Activated CD4-positive, alpha-beta memory T cell treated with anti-CD3 and anti-CD28 coated beads, Interleukin-2, amount 10 ng/mL, durations not matched to agents 7 days and 5 days (primary cell): ENCODE data around the gene SLC51A. TPM values are rescaled to one million over a fixed set of nuclear protein-coding genes. Genes with fewer than 3 reads are reported as not detected.
"Not testable (repeated sequence)": the region's sequence is repeated elsewhere in the genome, so short reads cannot be mapped to it uniquely, and the experiment has no call there.

ENCODE experiments used
- CTCF ChIA-PET: fragments of 350-600 bp; sonication (Branson Sonifier 250); formaldehyde crosslinking; loops from one replicate; lab custom pipeline; 2021; ENCODE audit warnings: antibody characterized with exemption, inconsistent platforms; lab: Charles Lee
- POLR2A ChIA-PET: fragments of 350-600 bp; sonication (Branson Sonifier 250); formaldehyde crosslinking; loops from one replicate; lab custom pipeline; 2021; ENCODE audit warnings: antibody characterized with exemption; lab: Charles Lee
- DNase-seq: peaks from one replicate; pipeline ENCODE4 v3.0.0-alpha.2; 2020
- H3K27ac Mint-ChIP-seq: one replicate; pipeline ENCODE4 v1.8.0; 2021; ENCODE audit warnings: mild to moderate bottlenecking, mixed read lengths
- H3K27me3 Mint-ChIP-seq: one replicate; pipeline ENCODE4 v1.8.0; 2021; ENCODE audit warnings: mixed read lengths
- H3K36me3 Mint-ChIP-seq: one replicate; pipeline ENCODE4 v1.8.0; 2021; ENCODE audit warnings: low read depth, mixed read lengths
- H3K4me1 Mint-ChIP-seq: one replicate; pipeline ENCODE4 v1.8.0; 2021; ENCODE audit warnings: mixed read lengths
- H3K4me3 Mint-ChIP-seq: one replicate; pipeline ENCODE4 v1.8.0; 2021; ENCODE audit warnings: mild to moderate bottlenecking, mixed read lengths
- H3K9me3 Mint-ChIP-seq: one replicate; pipeline ENCODE4 v1.8.0; 2021; ENCODE audit warnings: mixed read lengths
- total RNA-seq, 2 experiments: library from RNA; stranded (reverse); gene quantifications; one replicate each; pipeline ENCODE4 v1.2.3, GENCODE V29; 2021

SLC51A gene
- total RNA-seq, 2 experiments from 2014 or later = not detected

GRCh38 chr3:196180346-196180745 lies 36.0 kb upstream of the SLC51A start:
- H3K27me3 Mint-ChIP-seq = no peaks in the 10 kb centered on the region
- H3K4me3 Mint-ChIP-seq = peak overlapping the region; percentile 38
- H3K4me1 Mint-ChIP-seq = peaks cover 65% of the 10 kb centered on the region
- H3K27ac Mint-ChIP-seq = peak overlapping the region; percentile 100
- POLR2A ChIA-PET = interaction anchor here (0.8 to 11.2 kb wide), 14 partner anchors 10 to 137 kb away, joined by 3 to 237 read pairs (median 8); partner anchors contain the start of gene DYNLT2B
- CTCF ChIA-PET = interaction anchor here (0.9 to 2.6 kb wide), 13 partner anchors 10 to 286 kb away, joined by 3 to 12 read pairs (median 4); no protein-coding TSS in a partner anchor
- H3K9me3 Mint-ChIP-seq = no peaks in the 10 kb centered on the region
- peaks cover 4% of the 10 kb centered on the region for H3K36me3 Mint-ChIP-seq
- DNase-seq = no peak

- Mint-ChIP-seq H3K9me3 (no peaks in the 10 kb centered on the region), H3K4me1 (peaks cover 65% of the 10 kb centered on the region), H3K27ac (peak overlapping the region; percentile 100), H3K27me3 (no peaks in the 10 kb centered on the region), H3K4me3 (no peak overlapping the region), H3K36me3 (peaks cover 4% of the 10 kb centered on the region)
- no peak for DNase-seq
- ChIA-PET CTCF (interaction anchor here (0.6 to 3.2 kb wide), 4 partner anchors 13 to 108 kb away, joined by 3 to 17 read pairs (median 4); no protein-coding TSS in a partner anchor), POLR2A (interaction anchor here (0.6 to 11.2 kb wide), 8 partner anchors 12 to 114 kb away, joined by 3 to 237 read pairs (median 12); no protein-coding TSS in a partner anchor)
Measured at GRCh38 chr3:196181127-196181546, 35.2 kb upstream of the SLC51A start.

DNA sequence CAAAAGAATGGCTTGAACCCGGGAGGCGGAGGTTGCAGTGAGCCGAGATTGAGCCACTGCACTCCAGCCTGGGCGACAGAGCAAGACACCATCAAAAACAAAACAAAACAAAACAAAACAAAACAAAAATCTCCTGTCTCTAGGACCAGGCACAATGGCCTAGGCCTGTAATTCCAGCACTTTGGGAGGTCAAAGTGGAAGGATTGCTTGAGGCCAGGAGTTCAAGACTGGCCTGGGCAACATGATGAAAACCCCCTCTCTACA lies 32.2 kb upstream of the SLC51A start:
- CTCF ChIA-PET = interaction anchor here (3.2 kb wide), 1 partner anchor 111 kb away, joined by 17 read pairs; no protein-coding TSS in a partner anchor
- peaks cover 69% of the 10 kb centered on the region for H3K4me1 Mint-ChIP-seq
- not testable (repeated sequence) for H3K36me3 Mint-ChIP-seq, DNase-seq, H3K27me3 Mint-ChIP-seq, H3K9me3 Mint-ChIP-seq, H3K4me3 Mint-ChIP-seq
- POLR2A ChIA-PET = interaction anchor here (11.2 kb wide), 1 partner anchor 109 kb away, joined by 237 read pairs; no protein-coding TSS in a partner anchor
- peak overlapping the region; percentile 100 for H3K27ac Mint-ChIP-seq

GRCh38 chr3:196184881-196185280 lies 31.5 kb upstream of the SLC51A start:
- CTCF ChIA-PET = no interaction called here
- DNase-seq = no peak
- Mint-ChIP-seq H3K27ac (no peak overlapping the region), H3K9me3 (no peaks in the 10 kb centered on the region), H3K4me1 (peaks cover 62% of the 10 kb centered on the region), H3K27me3 (no peaks in the 10 kb centered on the region), H3K36me3 (no peaks in the 10 kb centered on the region), H3K4me3 (no peak overlapping the region)
- POLR2A ChIA-PET = interaction anchor here (11.2 kb wide), 1 partner anchor 110 kb away, joined by 237 read pairs; no protein-coding TSS in a partner anchor

GRCh38 chr3:196186651-196187573 lies 29.4 kb upstream of the SLC51A start:
- H3K27me3 Mint-ChIP-seq = no peaks in the 10 kb centered on the region
- H3K36me3 Mint-ChIP-seq = no peaks in the 10 kb centered on the region
- H3K4me1 Mint-ChIP-seq = peaks cover 49% of the 10 kb centered on the region
- peak; percentile 50 for DNase-seq
- CTCF ChIA-PET = interaction anchor here (0.6 to 1.8 kb wide), 5 partner anchors 10 to 113 kb away, joined by 3 to 7 read pairs (median 3); no protein-coding TSS in a partner anchor
- POLR2A ChIA-PET = interaction anchor here (1.0 to 11.2 kb wide), 5 partner anchors 10 to 112 kb away, joined by 3 to 237 read pairs (median 4); no protein-coding TSS in a partner anchor
- peak overlapping the region; percentile 33 for H3K4me3 Mint-ChIP-seq
- no peaks in the 10 kb centered on the region for H3K9me3 Mint-ChIP-seq
- peak overlapping the region; percentile 80 for H3K27ac Mint-ChIP-seq

- CTCF ChIA-PET = interaction anchor here (1.4 kb wide), 1 partner anchor 10 kb away, joined by 3 read pairs; no protein-coding TSS in a partner anchor
- no peak for DNase-seq
- POLR2A ChIA-PET = interaction anchor here (0.9 to 5.1 kb wide), 3 partner anchors 9 to 111 kb away, joined by 3 to 71 read pairs (median 3); no protein-coding TSS in a partner anchor
- Mint-ChIP-seq H3K27me3 (no peaks in the 10 kb centered on the region), H3K36me3 (peaks cover 2% of the 10 kb centered on the region), H3K9me3 (no peaks in the 10 kb centered on the region), H3K4me1 (peaks cover 52% of the 10 kb centered on the region), H3K27ac (no peak overlapping the region), H3K4me3 (no peak overlapping the region)
Measured at GRCh38 chr3:196189566-196190347, 26.6 kb upstream of the SLC51A start.

GRCh38 chr3:196192036-196192523 lies 24.3 kb upstream of the SLC51A start:
- no peaks in the 10 kb centered on the region for H3K27me3 Mint-ChIP-seq

GRCh38 chr3:196192524-196193051 lies 23.7 kb upstream of the SLC51A start:
- peak; percentile 38 for DNase-seq
- peaks cover 2% of the 10 kb centered on the region for H3K36me3 Mint-ChIP-seq
- H3K4me1 Mint-ChIP-seq = peaks cover 56% of the 10 kb centered on the region
- peak overlapping the region; percentile 34 for H3K4me3 Mint-ChIP-seq
- POLR2A ChIA-PET = interaction anchor here (0.8 to 9.4 kb wide), 5 partner anchors 12 to 519 kb away, joined by 3 to 158 read pairs (median 3); partner anchors contain the start of genes CEP19, PIGX and TFRC
- no peaks in the 10 kb centered on the region for H3K9me3 Mint-ChIP-seq
- peak overlapping the region; percentile 95 for H3K27ac Mint-ChIP-seq
- CTCF ChIA-PET = interaction anchor here (1.2 to 9.5 kb wide), 5 partner anchors 10 to 343 kb away, joined by 4 to 167 read pairs (median 6); no protein-coding TSS in a partner anchor
- H3K27me3 Mint-ChIP-seq = no peaks in the 10 kb centered on the region

More at GRCh38 chr3:196192036-196192523, 24.3 kb upstream of the SLC51A start:
- H3K4me3 Mint-ChIP-seq = peak overlapping the region; percentile 34
- H3K27ac Mint-ChIP-seq = peak overlapping the region; percentile 95
- peak; percentile 58 for DNase-seq
- CTCF ChIA-PET = interaction anchor here (0.6 to 9.5 kb wide), 7 partner anchors 9 to 342 kb away, joined by 3 to 167 read pairs (median 5); no protein-coding TSS in a partner anchor
- POLR2A ChIA-PET = interaction anchor here (0.9 to 9.4 kb wide), 4 partner anchors 11 to 520 kb away, joined by 3 to 158 read pairs (median 37); partner anchors contain the start of genes CEP19, PIGX and TFRC
- H3K9me3 Mint-ChIP-seq = no peaks in the 10 kb centered on the region
- H3K36me3 Mint-ChIP-seq = peaks cover 2% of the 10 kb centered on the region
- H3K4me1 Mint-ChIP-seq = peaks cover 58% of the 10 kb centered on the region

GRCh38 chr3:196193133-196193735 lies 23.1 kb upstream of the SLC51A start:
- ChIA-PET POLR2A (interaction anchor here (0.8 to 9.4 kb wide), 3 partner anchors 12 to 310 kb away, joined by 3 to 158 read pairs (median 71); partner anchors contain the start of gene TFRC), CTCF (interaction anchor here (1.2 to 9.5 kb wide), 4 partner anchors 11 to 343 kb away, joined by 4 to 167 read pairs (median 6); no protein-coding TSS in a partner anchor)
- peaks cover 54% of the 10 kb centered on the region for H3K4me1 Mint-ChIP-seq
- peak overlapping the region; percentile 34 for H3K4me3 Mint-ChIP-seq
- no peak for DNase-seq
- H3K36me3 Mint-ChIP-seq = peaks cover 2% of the 10 kb centered on the region
- H3K27me3 Mint-ChIP-seq = no peaks in the 10 kb centered on the region
- peak overlapping the region; percentile 95 for H3K27ac Mint-ChIP-seq
- no peaks in the 10 kb centered on the region for H3K9me3 Mint-ChIP-seq

- no peak for DNase-seq
- no peak overlapping the region for H3K4me3 Mint-ChIP-seq
- peak overlapping the region; percentile 95 for H3K27ac Mint-ChIP-seq
- H3K9me3 Mint-ChIP-seq = no peaks in the 10 kb centered on the region
- POLR2A ChIA-PET = interaction anchor here (5.1 to 9.4 kb wide), 2 partner anchors 13 to 119 kb away, joined by 71 to 158 read pairs; partner anchors contain the start of gene TFRC
- no peaks in the 10 kb centered on the region for H3K27me3 Mint-ChIP-seq
- CTCF ChIA-PET = interaction anchor here (1.0 to 9.5 kb wide), 3 partner anchors 12 to 172 kb away, joined by 3 to 167 read pairs (median 4); no protein-coding TSS in a partner anchor
- peaks cover 52% of the 10 kb centered on the region for H3K4me1 Mint-ChIP-seq
- peaks cover 2% of the 10 kb centered on the region for H3K36me3 Mint-ChIP-seq
Measured at GRCh38 chr3:196193736-196194541, 22.4 kb upstream of the SLC51A start.
